Neural progenitor cell (in vitro differentiated cells): ENCODE results near the gene TRHDE. TPM values are rescaled to one million over a fixed set of nuclear protein-coding genes. Genes with fewer than 3 reads are reported as not detected.

Source experiments
- DNase-seq: peaks from one replicate; pipeline ENCODE4 v3.0.0-alpha.2; 2016; ENCODE audit warnings: low spot score
- H2AFZ ChIP-seq: fragments of 200-600 bp; sonication (generic); replicated peaks from 2 replicates; pipeline ENCODE4 v1.6.1; 2016; ENCODE audit warnings: antibody characterized with exemption
- H3F3A ChIP-seq: fragments of 200-600 bp; sonication (generic); 2 replicates; pipeline ENCODE4 v1.6.1; 2016; ENCODE audit warnings: antibody characterized with exemption, low read depth
- H3K27ac ChIP-seq: fragments of 200-600 bp; sonication (generic); 2 replicates; pipeline ENCODE4 v1.5.1; 2016; ENCODE audit warnings: mild to moderate bottlenecking
- H3K27me3 ChIP-seq: fragments of 200-600 bp; sonication (generic); 2 replicates; pipeline ENCODE4 v1.6.1; 2016; ENCODE audit warnings: mild to moderate bottlenecking, moderate library complexity
- H3K36me3 ChIP-seq: fragments of 200-600 bp; sonication (generic); 2 replicates; pipeline ENCODE4 v1.5.1; 2016
- H3K4me1 ChIP-seq: fragments of 200-600 bp; sonication (generic); 2 replicates; pipeline ENCODE4 v1.6.1; 2016; ENCODE audit warnings: mixed run types
- H3K4me2 ChIP-seq: fragments of 200-600 bp; sonication (generic); 2 replicates; pipeline ENCODE4 v1.6.1; 2016
- H3K4me3 ChIP-seq: fragments of 200-600 bp; sonication (generic); 2 replicates; pipeline ENCODE4 v1.5.1; 2016
- H3K79me2 ChIP-seq: fragments of 200-600 bp; sonication (generic); 2 replicates; pipeline ENCODE4 v1.6.1; 2016; ENCODE audit warnings: low read depth
- H3K9ac ChIP-seq: fragments of 200-600 bp; sonication (generic); 2 replicates; pipeline ENCODE4 v1.6.1; 2016
- H3K9me3 ChIP-seq: fragments of 200-600 bp; sonication (generic); 2 replicates; pipeline ENCODE4 v1.5.1; 2016; ENCODE audit warnings: low read depth
- H4K20me1 ChIP-seq: fragments of 200-600 bp; sonication (generic); 2 replicates; pipeline ENCODE4 v1.6.1; 2016; ENCODE audit warnings: low read depth
- H3K27ac Mint-ChIP-seq: 3 replicates; pipeline ENCODE4 v1.8.0; 2021; ENCODE audit warnings: mixed read lengths
- H3K27me3 Mint-ChIP-seq: 2 replicates; pipeline ENCODE4 v1.8.0; 2022; ENCODE audit warnings: low read depth, mild to moderate bottlenecking, inconsistent platforms, moderate library complexity, mixed read lengths; ENCODE audit not compliant: insufficient read depth
- H3K36me3 Mint-ChIP-seq: 3 replicates; pipeline ENCODE4 v1.8.0; 2021; ENCODE audit warnings: mixed read lengths
- H3K4me1 Mint-ChIP-seq: 3 replicates; pipeline ENCODE4 v1.8.0; 2021; ENCODE audit warnings: mixed read lengths
- H3K4me3 Mint-ChIP-seq: 3 replicates; pipeline ENCODE4 v1.8.0; 2021; ENCODE audit warnings: mild to moderate bottlenecking, moderate library complexity, mixed read lengths
- H3K9me3 Mint-ChIP-seq: 3 replicates; pipeline ENCODE4 v1.8.0; 2020; ENCODE audit warnings: mixed read lengths
- CTCF ChIP-seq: fragments of 200-600 bp; sonication (generic); IDR thresholded peaks from 2 replicates; pipeline ENCODE4 v1.5.1; 2017; ENCODE audit warnings: antibody characterized with exemption, mild to moderate bottlenecking
- EZH2 ChIP-seq: fragments of 200-600 bp; sonication (generic); IDR thresholded peaks from 2 replicates; pipeline ENCODE4 v1.6.1; 2017; ENCODE audit warnings: antibody characterized with exemption, mild to moderate bottlenecking, moderate library complexity
- EZH2phosphoT487 ChIP-seq: fragments of 200-600 bp; sonication (generic); IDR thresholded peaks from 2 replicates; pipeline ENCODE4 v1.6.1; 2017; ENCODE audit warnings: antibody characterized with exemption
- total RNA-seq: library from RNA; depleted of rRNA; stranded (reverse); fragments of >200 nt; gene quantifications from 2 replicates; pipeline ENCODE4 v1.2.3, GENCODE V29; 2015; ENCODE audit warnings: low replicate concordance

The TRHDE gene
- total RNA-seq, 1 donor from 2014 or later: 4.5 TPM

- H3K79me2 ChIP-seq: no peaks in the 10 kb centered on the region
- H3K27me3 ChIP-seq: no peaks in the 10 kb centered on the region
- no peak overlapping the region for H3K9ac ChIP-seq
- H3F3A ChIP-seq: no peaks in the 10 kb centered on the region
- no peak overlapping the region for H3K4me2 ChIP-seq
- H3K4me3 Mint-ChIP-seq: no peak overlapping the region
- peaks cover 18% of the 10 kb centered on the region for H3K4me1 ChIP-seq
- H3K36me3 ChIP-seq: no peaks in the 10 kb centered on the region
- no peak overlapping the region for H3K4me3 ChIP-seq
- no peaks in the 10 kb centered on the region for H3K9me3 ChIP-seq
- no peak for TF ChIP-seq EZH2phosphoT487
- no peak for TF ChIP-seq EZH2
- no peak for TF ChIP-seq CTCF
- no peaks in the 10 kb centered on the region for H3K9me3 Mint-ChIP-seq
- no peak overlapping the region for H2AFZ ChIP-seq
- no peaks in the 10 kb centered on the region for H3K27me3 Mint-ChIP-seq
- H3K27ac ChIP-seq: no peak overlapping the region
- no peaks in the 10 kb centered on the region for H4K20me1 ChIP-seq
- H3K4me1 Mint-ChIP-seq: peaks cover 15% of the 10 kb centered on the region
- H3K27ac Mint-ChIP-seq: no peak overlapping the region
- no peaks in the 10 kb centered on the region for H3K36me3 Mint-ChIP-seq
- DNase-seq: no peak
Observed at GRCh38 chr12:72679147-72679757, 407.1 kb downstream of the TRHDE start.

DNA sequence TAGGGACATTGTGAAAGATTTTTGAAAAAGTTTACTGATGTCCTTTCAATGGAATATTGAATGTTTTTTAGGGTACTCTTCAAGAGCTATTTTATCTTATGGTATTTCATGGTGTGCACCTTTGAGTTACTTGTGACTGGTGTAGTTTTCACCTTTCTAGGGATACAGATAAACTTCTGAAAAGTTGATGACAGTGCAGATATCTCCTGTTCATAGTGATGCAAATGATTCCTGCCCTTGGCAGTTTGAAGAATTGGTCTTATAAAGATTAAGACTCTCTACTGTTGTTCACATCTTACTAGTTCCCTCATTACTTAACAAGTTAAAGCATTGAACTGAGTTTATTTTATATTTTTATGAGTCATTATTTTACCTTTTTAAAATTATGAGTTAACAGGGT is 408.9 kb downstream of the TRHDE start:
- no peaks in the 10 kb centered on the region for H3K36me3 Mint-ChIP-seq
- H3K9me3 Mint-ChIP-seq: no peaks in the 10 kb centered on the region

DNA sequence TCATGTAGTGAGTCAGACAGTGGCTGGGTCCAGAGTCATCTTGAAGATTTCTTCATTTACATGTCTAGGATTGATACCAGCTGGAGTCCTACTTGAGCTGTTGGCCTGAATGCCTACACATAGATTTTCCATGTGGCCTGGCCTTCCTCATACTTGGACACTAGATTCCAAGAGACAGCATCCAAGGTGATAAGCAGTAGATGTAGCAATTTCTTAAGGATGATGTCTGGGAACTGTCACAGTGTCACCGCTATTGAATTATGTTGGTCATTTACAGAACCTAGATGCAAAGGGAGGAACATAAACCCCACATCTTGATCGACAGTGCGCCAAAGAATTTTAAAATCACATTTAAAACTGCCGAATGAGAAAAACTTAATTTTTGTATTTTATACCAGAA is 412.3 kb downstream of the TRHDE start:
- H3K27ac ChIP-seq: no peak overlapping the region

More for the DNA sequence above, 408.9 kb downstream of the TRHDE start:
- no peak for DNase-seq
- Histone ChIP-seq H3K4me3 (no peak overlapping the region), H3K36me3 (no peaks in the 10 kb centered on the region), H2AFZ (no peak overlapping the region), H3K9me3 (no peaks in the 10 kb centered on the region), H3F3A (no peaks in the 10 kb centered on the region), H3K27ac (no peak overlapping the region), H3K79me2 (no peaks in the 10 kb centered on the region), H3K4me1 (peaks cover 18% of the 10 kb centered on the region), H3K27me3 (no peaks in the 10 kb centered on the region), H4K20me1 (no peaks in the 10 kb centered on the region), H3K4me2 (no peak overlapping the region), H3K9ac (no peak overlapping the region)
- Mint-ChIP-seq H3K27me3 (no peaks in the 10 kb centered on the region), H3K27ac (no peak overlapping the region), H3K4me3 (no peak overlapping the region), H3K4me1 (peaks cover 15% of the 10 kb centered on the region)
- TF ChIP-seq CTCF (no peak), EZH2phosphoT487 (no peak), EZH2 (no peak)

More for the DNA sequence above, 412.3 kb downstream of the TRHDE start:
- H3K27me3 Mint-ChIP-seq: no peaks in the 10 kb centered on the region
- no peaks in the 10 kb centered on the region for H3K4me1 Mint-ChIP-seq
- no peaks in the 10 kb centered on the region for H3F3A ChIP-seq
- no peaks in the 10 kb centered on the region for H3K79me2 ChIP-seq
- no peak overlapping the region for H3K4me3 Mint-ChIP-seq
- H3K27me3 ChIP-seq: no peaks in the 10 kb centered on the region
- no peaks in the 10 kb centered on the region for H3K4me1 ChIP-seq
- no peaks in the 10 kb centered on the region for H3K36me3 ChIP-seq
- H3K27ac Mint-ChIP-seq: no peak overlapping the region
- no peak overlapping the region for H3K4me2 ChIP-seq
- H4K20me1 ChIP-seq: no peaks in the 10 kb centered on the region
- no peaks in the 10 kb centered on the region for H3K36me3 Mint-ChIP-seq
- DNase-seq: no peak
- no peak overlapping the region for H2AFZ ChIP-seq
- TF ChIP-seq EZH2phosphoT487 (no peak), CTCF (no peak), EZH2 (no peak)
- no peak overlapping the region for H3K4me3 ChIP-seq
- H3K9me3 Mint-ChIP-seq: no peaks in the 10 kb centered on the region
- H3K9ac ChIP-seq: no peak overlapping the region
- H3K9me3 ChIP-seq: no peaks in the 10 kb centered on the region
